ENCODE data around the gene ZNF593OS.

ZNF593OS gene

GRCh38 chr1:26119892-26120608, 51.6 kb downstream of the ZNF593OS start:
- Histone ChIP-seq H3K23ac (ENCODE audit: low read depth, low read length, poor library complexity) (no peak overlapping the region), H3K4ac (ENCODE audit: low read length) (no peak overlapping the region), H2AFZ (ENCODE audit: low read length) (no peak overlapping the region), H3K36me3 (replicated peaks in 1 of 2; ENCODE audit: control insufficient read depth in 2 of 2, insufficient read depth in 2 of 2, low read length in 2 of 2) (peaks cover 6 to 84% of the 10 kb centered on the region in 2 donors), H4K8ac (ENCODE audit: low read depth, low read length) (no peak overlapping the region), H3K14ac (ENCODE audit: low read length) (no peak overlapping the region), H3K4me3 (ENCODE audit: low read length in 2 of 2) (no peak overlapping the region), H2AK5ac (ENCODE audit: low read depth, low read length) (no peak overlapping the region), H2BK120ac (ENCODE audit: low read depth, low read length) (no peak overlapping the region), H3K79me1 (ENCODE audit: low read depth, low read length) (no peaks in the 10 kb centered on the region), H3K4me1 (ENCODE audit: control insufficient read depth in 2 of 2, insufficient read depth in 1 of 2, low read depth in 1 of 2, low read length in 2 of 2) (no peaks in the 10 kb centered on the region), H3K18ac (ENCODE audit: low read length) (no peak overlapping the region), H2BK12ac (ENCODE audit: low read length) (no peak overlapping the region), H2BK15ac (ENCODE audit: low read length) (no peak overlapping the region), H3K9me3 (replicated peaks in 1 of 2; ENCODE audit: control insufficient read depth in 2 of 2, insufficient read depth in 1 of 2, low read depth in 1 of 2, low read length in 2 of 2) (no peaks in the 10 kb centered on the region), H4K91ac (ENCODE audit: low read depth, low read length, poor library complexity) (no peak overlapping the region), H3K9ac (ENCODE audit: low read depth, low read length, poor library complexity) (no peak overlapping the region), H3K27ac (replicated peaks; ENCODE audit: low read length) (no peak overlapping the region), H2BK5ac (ENCODE audit: low read length) (no peak overlapping the region), H3K27me3 (ENCODE audit: control insufficient read depth in 3 of 3, insufficient read depth in 3 of 3, low read depth in 1 of 3, low read length in 3 of 3) (no peaks in the 10 kb centered on the region), H3K4me2 (ENCODE audit: insufficient read depth, low read length, poor library complexity, severe bottlenecking) (no peak overlapping the region)
- DNase-seq (ENCODE audit: low spot score), result no peak
- WGBS, 2 donors (ENCODE audit: extremely low coverage in 2 of 2, insufficient read length in 2 of 2, insufficient replicate concordance in 1 of 2), result no CpG with 5 or more reads among the region's 9 CpGs
